HPDE6-E6E7 (cell line): ENCODE measurements around the gene SMARCA2.
"Not testable (repeated sequence)": the region's sequence is repeated elsewhere in the genome, so short reads cannot be mapped to it uniquely, and the experiment has no call there.

Source experiments
- DNase-seq: peaks from one replicate; pipeline ENCODE4 v3.0.0; 2011; ENCODE audit warnings: missing footprints; ENCODE audit errors: extremely low spot score

Gene SMARCA2

DNA sequence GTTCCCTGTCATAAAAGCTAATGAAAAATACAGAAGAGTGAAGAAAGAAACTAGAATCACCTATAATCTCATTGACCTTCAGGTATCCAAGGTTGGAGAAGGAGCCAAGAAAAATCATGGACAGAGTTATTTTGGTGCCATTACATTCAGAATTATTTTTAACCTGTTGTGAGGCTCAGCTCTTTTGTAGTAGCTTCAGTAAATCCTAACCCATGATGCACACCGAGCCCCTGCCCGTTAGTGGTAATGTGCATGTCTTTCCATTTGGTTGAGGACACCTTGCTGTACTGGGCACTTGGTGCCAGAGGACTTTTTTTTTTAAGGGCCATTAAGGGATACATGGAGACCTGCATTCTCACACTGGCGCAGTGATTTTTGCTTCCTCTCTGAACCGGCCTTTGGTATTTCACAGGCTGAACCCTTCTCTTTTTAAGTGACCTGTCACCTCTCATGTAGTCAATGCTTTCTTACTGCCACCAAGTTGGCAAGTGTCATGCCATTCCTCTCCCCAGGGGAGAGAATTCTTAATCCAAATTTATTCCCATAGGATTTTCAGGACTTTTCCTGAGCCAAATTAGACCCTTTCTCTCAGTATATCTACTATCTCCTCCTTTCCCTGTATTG is 125.6 kb downstream of the SMARCA2 start:
- no peak for DNase-seq

DNA sequence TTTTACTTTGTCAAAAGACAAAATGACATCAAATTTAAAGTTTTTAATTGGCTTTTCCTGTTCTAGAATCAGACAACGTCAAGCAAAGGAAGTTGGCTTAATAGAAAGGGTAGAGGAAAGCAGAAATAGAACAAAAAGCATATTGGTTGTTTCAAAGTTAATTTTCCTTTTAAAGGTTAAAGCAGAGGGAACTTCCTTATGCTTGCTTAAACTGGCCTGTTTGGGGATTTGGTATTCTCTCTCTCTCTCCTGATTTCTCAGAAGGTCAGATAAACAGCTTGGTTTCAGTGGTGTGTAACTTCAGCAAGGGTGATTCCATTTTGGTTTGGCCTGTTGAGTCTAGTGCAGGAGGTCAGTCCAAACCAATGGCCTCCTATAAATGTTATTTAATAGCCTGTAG is 127.1 kb downstream of the SMARCA2 start:
- no peak for DNase-seq

GRCh38 chr9:2144619-2145018 is 129.5 kb downstream of the SMARCA2 start:
- DNase-seq = no peak

DNA sequence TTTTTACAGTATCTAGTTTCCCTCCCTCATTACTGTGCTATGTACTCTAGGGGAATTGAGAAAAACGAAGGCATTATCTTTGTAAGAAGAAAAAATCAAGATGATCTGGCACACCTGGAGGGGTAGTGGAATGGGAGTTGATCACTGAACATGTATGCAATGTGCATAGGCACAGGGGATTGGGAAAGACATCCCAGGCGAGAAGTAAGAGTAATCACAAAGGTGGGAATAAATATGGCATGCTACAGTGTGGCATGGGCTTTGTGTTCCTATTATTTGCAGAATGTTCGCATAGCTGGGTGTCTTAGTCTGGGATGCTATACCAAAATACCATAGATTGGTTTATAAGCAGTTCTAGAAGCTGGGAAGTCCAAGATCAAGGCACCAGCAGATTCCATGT is 130.6 kb downstream of the SMARCA2 start:
- DNase-seq = no peak

DNA sequence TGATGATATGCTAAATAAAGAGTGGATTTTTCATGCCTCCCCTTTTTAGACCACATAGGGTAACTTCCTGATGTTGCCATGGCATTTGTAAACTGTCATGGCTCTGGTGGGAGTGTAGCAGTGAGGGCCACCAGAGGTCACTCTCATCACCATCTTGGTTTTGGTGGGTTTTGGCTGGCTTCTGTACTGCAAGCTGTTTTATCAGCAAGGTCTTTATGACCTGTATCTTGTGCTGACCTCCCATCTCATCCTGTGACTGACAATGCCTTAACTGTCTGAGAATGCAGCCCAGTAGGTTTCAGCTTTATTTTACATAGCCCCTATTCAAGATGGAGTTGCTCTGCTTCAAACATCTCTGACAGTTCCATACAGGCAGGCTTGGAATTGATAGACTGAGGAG is 131.6 kb downstream of the SMARCA2 start:
- not testable (repeated sequence) for DNase-seq

- no peak for DNase-seq
These were observed 135.2 kb downstream of the SMARCA2 start for GRCh38 chr9:2150338-2150737.

DNA sequence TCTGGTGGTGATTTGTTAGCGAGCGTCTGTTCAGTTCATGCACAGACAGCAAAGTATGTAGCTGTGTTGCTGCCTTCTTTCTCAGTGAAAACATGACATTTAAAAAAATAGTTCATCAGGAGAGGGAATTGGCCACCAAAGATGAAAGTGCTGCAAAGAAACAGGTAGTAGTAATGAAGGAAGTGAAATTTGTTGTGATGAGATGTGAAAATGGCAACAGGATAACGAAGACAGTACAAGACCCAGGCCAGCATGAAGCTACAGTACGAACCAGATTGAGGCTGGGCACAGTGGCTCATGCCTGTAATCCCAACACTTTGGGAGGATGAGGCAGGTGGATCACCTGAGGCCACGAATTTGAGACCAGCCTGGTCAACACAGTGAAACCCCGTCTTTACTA is 136.0 kb downstream of the SMARCA2 start:
- DNase-seq = no peak

DNA sequence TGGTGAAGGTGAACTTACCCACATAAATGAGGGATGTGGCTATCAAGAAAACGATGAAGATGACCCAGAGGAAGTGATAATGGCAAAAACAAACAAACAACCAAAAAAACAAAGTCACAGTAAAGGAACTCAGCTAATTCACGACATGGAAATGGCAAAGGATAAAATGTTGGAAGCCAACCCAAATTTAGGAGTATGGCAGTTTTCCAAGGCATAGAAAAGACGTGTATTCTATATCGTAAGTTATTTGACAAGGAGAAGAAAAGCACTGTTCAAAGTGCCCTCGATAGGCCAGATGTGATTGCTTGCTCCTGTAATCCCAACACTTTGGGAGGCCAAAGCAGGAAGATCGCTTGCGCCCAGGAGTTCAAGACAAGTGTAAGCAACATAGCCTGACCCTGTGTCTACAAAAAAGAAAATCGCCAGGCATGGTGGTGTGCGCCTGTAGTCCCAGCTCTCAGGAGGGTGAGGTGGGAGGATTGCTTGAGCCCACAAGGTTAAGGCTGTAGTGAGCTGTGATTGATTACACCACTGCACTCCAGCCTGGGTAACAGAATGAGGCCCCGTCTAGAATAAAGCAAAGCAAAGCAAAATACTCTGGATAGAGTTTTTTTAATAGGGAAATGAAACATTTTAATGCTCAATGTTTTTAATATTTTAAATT is 138.0 kb downstream of the SMARCA2 start:
- no peak for DNase-seq

DNA sequence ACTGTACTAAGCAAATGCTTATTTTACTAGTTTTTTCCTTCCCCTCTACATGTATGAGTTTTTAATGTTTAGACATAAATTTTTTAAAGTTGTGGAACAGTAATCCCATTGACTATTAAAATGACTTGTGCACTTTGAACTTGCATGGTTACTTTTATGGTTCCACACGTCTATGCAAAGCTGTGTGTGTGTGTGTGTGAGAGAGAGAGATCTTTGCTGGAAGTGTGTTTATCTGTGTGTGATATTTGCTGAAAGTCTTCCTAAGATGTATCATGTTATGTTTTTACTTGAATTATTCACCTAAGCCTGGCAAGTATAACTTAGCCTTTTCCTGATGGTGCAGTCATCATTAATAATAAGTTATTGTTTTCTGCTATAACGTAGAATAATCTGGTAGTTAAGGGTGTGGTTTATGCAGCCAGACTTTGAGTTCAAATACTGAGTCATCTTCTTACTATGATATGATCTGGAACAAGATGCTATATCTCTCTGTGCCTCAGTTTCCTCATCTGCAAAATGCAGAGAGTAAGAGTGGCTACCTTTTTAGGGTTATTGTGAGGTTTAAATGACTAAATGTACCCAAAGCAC is 138.6 kb downstream of the SMARCA2 start:
- no peak for DNase-seq

DNA sequence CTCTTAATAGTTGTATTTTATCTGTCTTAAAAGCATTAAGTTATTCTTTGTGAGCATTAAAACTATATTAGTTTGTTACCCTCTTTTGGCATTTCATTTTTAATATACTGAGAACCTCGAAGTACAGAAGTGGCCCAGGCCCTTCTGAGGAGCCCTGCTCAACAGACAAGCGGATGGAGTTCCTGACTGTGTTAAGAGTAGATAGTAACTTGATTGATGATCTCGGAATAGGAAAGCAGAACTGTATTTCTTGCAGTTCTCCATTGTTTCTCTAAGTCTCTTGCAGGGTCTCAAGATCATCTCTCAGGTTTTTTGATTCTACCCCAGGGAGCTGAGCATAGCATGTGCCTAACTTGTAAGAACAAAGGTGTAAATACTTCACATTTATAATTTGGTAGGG is 139.6 kb downstream of the SMARCA2 start:
- no peak for DNase-seq

GRCh38 chr9:2155966-2156365 is 140.8 kb downstream of the SMARCA2 start:
- DNase-seq = no peak

GRCh38 chr9:2157277-2158110 is 142.3 kb downstream of the SMARCA2 start:
- peak; percentile 39 for DNase-seq

DNA sequence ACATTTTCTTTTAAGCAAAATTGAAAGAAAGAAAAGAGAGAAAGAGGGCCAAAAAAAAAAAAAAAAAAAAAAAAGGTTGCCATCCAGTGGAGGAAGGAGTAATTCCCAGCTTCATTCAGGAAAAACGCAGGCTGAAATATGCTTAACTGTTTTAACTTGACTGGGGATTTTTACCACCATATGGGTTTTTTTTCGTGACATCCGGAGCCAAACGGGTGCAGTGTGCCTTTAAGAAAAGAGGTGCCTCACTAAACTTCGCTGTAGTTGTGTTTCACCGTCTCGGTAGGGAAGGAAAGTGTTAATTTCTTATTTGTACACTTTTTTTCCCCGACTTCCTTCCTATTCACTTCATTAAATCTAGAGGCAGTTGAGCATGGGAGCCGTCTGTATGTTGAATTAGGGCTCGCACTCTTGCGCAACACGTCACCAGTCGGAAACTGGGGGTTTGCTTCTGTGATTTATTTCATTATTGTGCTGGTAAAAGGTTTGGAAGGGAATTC is 143.0 kb downstream of the SMARCA2 start:
- no peak for DNase-seq

GRCh38 chr9:2158766-2159430 is 143.8 kb downstream of the SMARCA2 start:
- no peak for DNase-seq

- no peak for DNase-seq
These were observed 144.6 kb downstream of the SMARCA2 start for GRCh38 chr9:2159521-2160454.

GRCh38 chr9:2161661-2162060 is 146.5 kb downstream of the SMARCA2 start:
- DNase-seq = no peak

DNA sequence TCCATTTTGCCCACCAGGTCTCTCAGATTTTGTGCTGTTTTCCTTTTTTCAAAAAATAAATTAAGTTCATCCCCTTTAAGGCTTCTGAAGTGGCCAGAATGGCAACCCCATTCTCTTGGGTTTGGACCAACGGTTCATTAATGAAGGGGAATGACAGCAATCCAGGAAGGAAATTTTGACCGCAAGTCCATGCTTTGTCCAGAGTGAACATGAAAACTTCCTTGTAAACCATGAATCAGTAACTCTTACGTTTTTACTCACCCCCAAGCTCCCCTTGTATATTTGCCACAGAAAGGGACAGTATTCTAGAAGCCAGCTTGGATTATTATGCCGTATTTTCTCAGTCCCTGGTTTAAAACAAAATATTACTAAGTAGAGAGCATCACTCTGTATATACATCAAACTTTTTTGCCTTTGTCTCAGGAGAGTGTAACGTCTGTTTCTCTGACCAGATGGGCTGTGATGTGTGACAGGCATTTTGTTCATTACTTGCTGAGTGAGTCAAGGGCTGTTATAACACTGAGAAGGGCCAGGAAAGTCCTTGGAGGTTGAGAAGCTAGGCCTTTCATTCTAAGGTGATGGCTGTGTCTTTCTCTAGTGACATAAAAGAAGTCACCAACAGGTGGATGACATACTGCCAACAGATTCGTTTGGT is 148.2 kb downstream of the SMARCA2 start:
- no peak for DNase-seq

- no peak for DNase-seq
These were observed 149.1 kb downstream of the SMARCA2 start for GRCh38 chr9:2164268-2164667.

DNA sequence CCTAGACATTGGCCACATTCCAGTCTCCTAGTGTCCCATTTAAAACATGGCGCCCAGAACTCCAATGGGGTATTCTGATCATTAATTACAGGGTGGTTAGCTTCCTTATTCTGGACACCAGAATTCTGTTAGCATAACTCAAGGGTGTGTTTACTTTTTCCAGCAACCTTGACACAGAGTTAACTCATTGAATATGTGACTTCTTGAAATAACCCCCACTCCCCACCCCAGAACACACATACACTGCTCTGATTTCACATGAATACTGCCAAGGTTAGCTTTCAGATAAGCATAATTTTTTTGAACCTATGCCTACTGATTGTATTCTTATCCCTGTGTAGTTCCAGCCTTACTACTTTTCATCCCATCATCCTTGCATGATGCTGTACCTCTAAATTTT is 151.1 kb downstream of the SMARCA2 start:
- no peak for DNase-seq

- no peak for DNase-seq
These were observed 153.9 kb downstream of the SMARCA2 start for GRCh38 chr9:2169035-2169434.
